GM19240 (cell line): ENCODE data around the gene PCDHGB6.
"Not testable (repeated sequence)": the region's sequence is repeated elsewhere in the genome, so short reads cannot be mapped to it uniquely, and the experiment has no call there.

ENCODE experiments used
- DNase-seq: peaks from one replicate; pipeline ENCODE4 v3.0.0; 2011; ENCODE audit warnings: low spot score; ENCODE audit not compliant: insufficient read length

The PCDHGB6 gene

GRCh38 chr5:141417494-141418172 is 9.8 kb downstream of the PCDHGB6 start, which contains the start of gene PCDHGB7:
TSS of gene PCDHGB7 (plus strand) at chr5:141417677. CDS start at chr5:141417860, 183 bp downstream.
- peak; percentile 55 for DNase-seq

GRCh38 chr5:141419074-141419880 is 11.5 kb downstream of the PCDHGB6 start:
- no peak for DNase-seq

GRCh38 chr5:141420855-141421488 is 13.2 kb downstream of the PCDHGB6 start, which contains the start of gene PCDHGA11:
TSS of gene PCDHGA11 (plus strand) at chr5:141421051. CDS start at chr5:141421228, 177 bp downstream.
- no peak for DNase-seq

GRCh38 chr5:141421489-141421855 is 13.7 kb downstream of the PCDHGB6 start:
- no peak for DNase-seq

GRCh38 chr5:141422742-141423291 is 15.0 kb downstream of the PCDHGB6 start:
- DNase-seq, result no peak

GRCh38 chr5:141427783-141428426 is 20.1 kb downstream of the PCDHGB6 start:
- no peak for DNase-seq

- no peak for DNase-seq
Measured at GRCh38 chr5:141430332-141431113, 22.7 kb downstream of the PCDHGB6 start, which contains the start of gene PCDHGA12. TSS of gene PCDHGA12 (plus strand) at chr5:141430507. CDS start at chr5:141430760, 253 bp downstream.

- no peak for DNase-seq
Measured at GRCh38 chr5:141431286-141431685, 23.5 kb downstream of the PCDHGB6 start.

- not testable (repeated sequence) for DNase-seq
Measured at GRCh38 chr5:141432308-141432707, 24.5 kb downstream of the PCDHGB6 start.

GRCh38 chr5:141432726-141433125 is 24.9 kb downstream of the PCDHGB6 start:
- DNase-seq, result not testable (repeated sequence)

GRCh38 chr5:141434006-141434405 is 26.2 kb downstream of the PCDHGB6 start:
- no peak for DNase-seq

GRCh38 chr5:141437221-141437620 is 29.4 kb downstream of the PCDHGB6 start:
- no peak for DNase-seq

GRCh38 chr5:141439411-141440141 is 31.8 kb downstream of the PCDHGB6 start:
- no peak for DNase-seq

- DNase-seq, result no peak
Measured at GRCh38 chr5:141440341-141440740, 32.5 kb downstream of the PCDHGB6 start.

- no peak for DNase-seq
Measured at GRCh38 chr5:141441571-141442170, 33.9 kb downstream of the PCDHGB6 start.
